ENCODE measurements around the gene NUP58. TPM values are rescaled to one million over a fixed set of nuclear protein-coding genes. Genes with fewer than 3 reads are reported as not detected.
A peak's percentile ranks its signal among the peaks of the same experiment; 100 is the strongest.

Gene NUP58
- total RNA-seq, 1 experiment from 2014 or later: 46.1 TPM

DNA sequence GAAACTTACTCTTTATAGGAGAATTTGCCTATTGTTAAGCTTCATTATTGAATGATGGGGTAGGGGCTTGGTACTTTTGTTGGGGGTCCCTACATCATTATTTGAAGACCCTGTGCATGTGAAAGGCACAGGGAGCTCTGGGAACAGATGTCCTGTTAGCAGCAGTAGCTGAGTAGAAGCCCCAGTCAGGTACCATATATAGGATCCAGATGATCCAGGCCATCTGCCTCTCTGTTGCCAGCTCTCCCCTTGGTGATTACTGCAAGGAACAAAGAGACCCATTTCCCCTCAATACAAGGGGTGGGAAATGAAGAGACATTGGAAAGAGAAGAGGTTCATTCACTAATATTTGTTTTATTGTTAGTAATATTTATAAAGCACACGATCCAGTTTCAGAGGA, 9.7 kb upstream of the NUP58 start:
- BruUV-seq (replicated peaks): no TSS peak
- ChIA-PET POLR2A (ENCODE audit: unreplicated experiment) (no interaction called here), CTCF (no interaction called here)
- Histone ChIP-seq H3K9ac (ENCODE audit: low read length) (no peak overlapping the region), H3K4me2 (ENCODE audit: low read length) (no peak overlapping the region), H3K9me3 (ENCODE audit: low read length) (no peaks in the 10 kb centered on the region), H4K20me1 (ENCODE audit: low read length) (no peaks in the 10 kb centered on the region), H3K4me3 (ENCODE audit: low read length) (no peak overlapping the region), H2AFZ (ENCODE audit: low read length) (peak overlapping the region; percentile 53; the same call in 1 of the 2 replicates), H3K27me3 (ENCODE audit: low read length) (no peaks in the 10 kb centered on the region), H3K4me1 (ENCODE audit: insufficient read depth, low read length) (peaks cover 7% of the 10 kb centered on the region; the same call in 1 of the 2 replicates), H3K79me2 (ENCODE audit: low read length) (peaks cover 4% of the 10 kb centered on the region), H3F3A (ENCODE audit: low read length, unreplicated experiment) (no peaks in the 10 kb centered on the region), H3K27ac (ENCODE audit: low read length) (no peak overlapping the region), H3K9me2 (replicated peaks; ENCODE audit: low read length) (no peaks in the 10 kb centered on the region), H3K36me3 (ENCODE audit: low read depth, low read length) (no peaks in the 10 kb centered on the region)
- DNase-seq: no peak
- TF ChIP-seq, protein P1, sequence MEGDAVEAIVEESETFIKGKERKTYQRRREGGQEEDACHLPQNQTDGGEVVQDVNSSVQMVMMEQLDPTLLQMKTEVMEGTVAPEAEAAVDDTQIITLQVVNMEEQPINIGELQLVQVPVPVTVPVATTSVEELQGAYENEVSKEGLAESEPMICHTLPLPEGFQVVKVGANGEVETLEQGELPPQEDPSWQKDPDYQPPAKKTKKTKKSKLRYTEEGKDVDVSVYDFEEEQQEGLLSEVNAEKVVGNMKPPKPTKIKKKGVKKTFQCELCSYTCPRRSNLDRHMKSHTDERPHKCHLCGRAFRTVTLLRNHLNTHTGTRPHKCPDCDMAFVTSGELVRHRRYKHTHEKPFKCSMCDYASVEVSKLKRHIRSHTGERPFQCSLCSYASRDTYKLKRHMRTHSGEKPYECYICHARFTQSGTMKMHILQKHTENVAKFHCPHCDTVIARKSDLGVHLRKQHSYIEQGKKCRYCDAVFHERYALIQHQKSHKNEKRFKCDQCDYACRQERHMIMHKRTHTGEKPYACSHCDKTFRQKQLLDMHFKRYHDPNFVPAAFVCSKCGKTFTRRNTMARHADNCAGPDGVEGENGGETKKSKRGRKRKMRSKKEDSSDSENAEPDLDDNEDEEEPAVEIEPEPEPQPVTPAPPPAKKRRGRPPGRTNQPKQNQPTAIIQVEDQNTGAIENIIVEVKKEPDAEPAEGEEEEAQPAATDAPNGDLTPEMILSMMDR (conservative IDR thresholded peaks at IDR 0.05; ENCODE audit: low read depth, low read length): no peak
- intact Hi-C loops (cut with micrococcal nuclease): no loop called here
- no peak for ATAC-seq

DNA sequence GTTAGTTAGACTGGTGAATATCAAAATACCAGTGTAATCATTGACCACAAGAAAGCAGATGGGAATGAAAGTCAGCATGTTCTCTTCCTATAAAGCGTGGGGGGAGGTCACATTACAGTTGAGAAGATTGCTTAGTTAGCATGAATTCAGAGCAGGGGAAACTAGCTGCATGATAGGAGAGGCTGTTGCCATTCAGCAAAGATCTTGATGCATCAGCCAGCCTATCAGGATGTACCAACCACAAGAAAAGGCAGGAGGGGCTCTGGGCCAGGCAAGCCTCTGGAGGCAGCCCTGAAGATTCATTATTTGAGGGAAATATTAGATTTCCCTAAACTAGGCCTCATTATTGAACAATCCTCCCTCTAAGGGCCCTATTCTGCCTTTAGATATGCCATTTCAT, 9.1 kb upstream of the NUP58 start:
- ATAC-seq (peak; percentile 38; the same call in 1 of the 2 replicates), DNase-seq (peak; percentile 6)
- Histone ChIP-seq H3K9me3 (ENCODE audit: low read length) (no peaks in the 10 kb centered on the region), H3K4me2 (ENCODE audit: low read length) (no peak overlapping the region), H3K36me3 (ENCODE audit: low read depth, low read length) (no peaks in the 10 kb centered on the region), H3K27me3 (ENCODE audit: low read length) (no peaks in the 10 kb centered on the region), H2AFZ (ENCODE audit: low read length) (peak overlapping the region; percentile 53; the same call in 1 of the 2 replicates), H3K27ac (ENCODE audit: low read length) (no peak overlapping the region), H3K79me2 (ENCODE audit: low read length) (no peaks in the 10 kb centered on the region), H3K4me3 (ENCODE audit: low read length) (no peak overlapping the region), H3K9ac (ENCODE audit: low read length) (no peak overlapping the region), H3F3A (ENCODE audit: low read length, unreplicated experiment) (no peaks in the 10 kb centered on the region), H4K20me1 (ENCODE audit: low read length) (no peaks in the 10 kb centered on the region), H3K4me1 (ENCODE audit: insufficient read depth, low read length) (peaks cover 7% of the 10 kb centered on the region; the same call in 1 of the 2 replicates), H3K9me2 (replicated peaks; ENCODE audit: low read length) (no peaks in the 10 kb centered on the region)
- CTCF ChIA-PET: no interaction called here
- BruUV-seq (replicated peaks): no TSS peak
- intact Hi-C loops (cut with micrococcal nuclease): no loop called here
- TF ChIP-seq EZH2phosphoT487 (IDR thresholded peaks at IDR 0.05; ENCODE audit: borderline replicate concordance, low read length): no peak
- no peak for TF ChIP-seq EZH2 (IDR thresholded peaks at IDR 0.05; ENCODE audit: low read length, unreplicated experiment)
- TF ChIP-seq, protein P1 (conservative IDR thresholded peaks at IDR 0.05; ENCODE audit: low read depth, low read length): no peak
- POLR2A ChIA-PET (ENCODE audit: unreplicated experiment): no interaction called here

DNA sequence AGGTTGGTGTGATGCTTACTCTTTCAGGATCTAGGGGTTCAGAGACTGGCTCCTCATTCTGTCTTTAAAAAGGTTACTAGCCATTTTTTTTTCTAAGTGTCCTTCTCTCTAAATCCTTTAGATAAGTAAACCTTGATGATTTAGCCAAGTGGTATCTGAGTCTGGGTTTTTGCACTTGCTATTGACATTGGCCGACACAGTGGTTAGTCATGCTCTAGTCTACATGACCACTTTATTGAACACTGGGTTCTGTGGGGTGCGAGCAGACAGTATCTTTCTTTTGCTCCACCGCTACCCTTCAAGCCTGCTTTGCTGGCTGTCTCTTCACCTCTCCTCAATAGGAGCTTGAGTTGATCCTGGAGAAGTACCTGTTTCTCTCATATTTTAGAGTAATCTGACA, 6.2 kb upstream of the NUP58 start:
- Histone ChIP-seq H3K27me3 (ENCODE audit: low read length) (no peaks in the 10 kb centered on the region), H3K4me1 (ENCODE audit: insufficient read depth, low read length) (0 out of 2 replicates have a peak, but pooled peaks cover 3% of the 10 kb centered on the region)
- peak; percentile 50 for DNase-seq

More for the DNA sequence above, 6.2 kb upstream of the NUP58 start:
- Histone ChIP-seq H3K9me3 (ENCODE audit: low read length) (no peaks in the 10 kb centered on the region), H3K9me2 (replicated peaks; ENCODE audit: low read length) (no peaks in the 10 kb centered on the region), H3K9ac (ENCODE audit: low read length) (no peak overlapping the region), H2AFZ (ENCODE audit: low read length) (no peak overlapping the region), H3F3A (ENCODE audit: low read length, unreplicated experiment) (no peaks in the 10 kb centered on the region), H3K4me3 (ENCODE audit: low read length) (no peak overlapping the region), H3K27ac (ENCODE audit: low read length) (no peak overlapping the region), H3K4me2 (ENCODE audit: low read length) (no peak overlapping the region), H3K79me2 (ENCODE audit: low read length) (no peaks in the 10 kb centered on the region), H4K20me1 (ENCODE audit: low read length) (no peaks in the 10 kb centered on the region), H3K36me3 (ENCODE audit: low read depth, low read length) (no peaks in the 10 kb centered on the region)
- ChIA-PET CTCF (no interaction called here), POLR2A (ENCODE audit: unreplicated experiment) (no interaction called here)
- BruUV-seq (replicated peaks): no TSS peak
- intact Hi-C loops (cut with micrococcal nuclease): no loop called here
- TF ChIP-seq EZH2 (IDR thresholded peaks at IDR 0.05; ENCODE audit: low read length, unreplicated experiment) (no peak), EZH2phosphoT487 (IDR thresholded peaks at IDR 0.05; ENCODE audit: borderline replicate concordance, low read length) (no peak)
- TF ChIP-seq, protein P1 (conservative IDR thresholded peaks at IDR 0.05; ENCODE audit: low read depth, low read length): no peak
- peak; percentile 62; the same call in 1 of the 2 replicates for ATAC-seq
